HFFc6 (cell line): Measurements from ENCODE around the gene CROCC. TPM values are rescaled to one million over a fixed set of nuclear protein-coding genes. Genes with fewer than 3 reads are reported as not detected.

Experiments used
- DNase-seq: peaks from one replicate; pipeline ENCODE4 v3.0.0-alpha.2; 2018
- H3K27ac Mint-ChIP-seq: 2 replicates; pipeline ENCODE4 v1.8.0; 2020; ENCODE audit warnings: mild to moderate bottlenecking, mixed read lengths
- H3K27me3 Mint-ChIP-seq: 2 replicates; pipeline ENCODE4 v1.8.0; 2021; ENCODE audit warnings: mild to moderate bottlenecking, moderate library complexity, mixed read lengths; ENCODE audit not compliant: insufficient read depth
- H3K36me3 Mint-ChIP-seq: 2 replicates; pipeline ENCODE4 v1.8.0; 2021; ENCODE audit warnings: low read depth, mixed read lengths
- H3K4me1 Mint-ChIP-seq: 2 replicates; pipeline ENCODE4 v1.8.0; 2020; ENCODE audit warnings: low read depth, mixed read lengths
- H3K4me3 Mint-ChIP-seq: 2 replicates; pipeline ENCODE4 v1.8.0; 2020; ENCODE audit warnings: mild to moderate bottlenecking, moderate library complexity, mixed read lengths
- H3K9me3 Mint-ChIP-seq: 2 replicates; pipeline ENCODE4 v1.8.0; 2020; ENCODE audit warnings: mild to moderate bottlenecking, mixed read lengths
- CTCF ChIP-seq: fragments of 200-600 bp; sonication (generic); IDR thresholded peaks from 2 replicates; pipeline ENCODE4 v1.5.0; 2021; ENCODE audit warnings: antibody characterized with exemption, mild to moderate bottlenecking
- total RNA-seq, 6 experiments: library from RNA; stranded (reverse); fragmentation: NEBNext Ultra II Directional; extraction: Animal tissue kit (Norgen Biotek cat#: 25700); gene quantifications; 2 replicates in 1 of 6; 3 replicates in 5 of 6; pipeline ENCODE4 v1.2.3, GENCODE V29; 2021

Gene CROCC
- total RNA-seq, 6 experiments from 2014 or later: 10.3 to 14.6 (median 12.5) TPM

GRCh38 chr1:16970132-16970910 lies 48.6 kb downstream of the CROCC start:
- peaks cover 20% of the 10 kb centered on the region for H3K4me1 Mint-ChIP-seq
- no peak for DNase-seq

GRCh38 chr1:16971341-16972188 lies 49.8 kb downstream of the CROCC start:
- peaks cover 20% of the 10 kb centered on the region for H3K4me1 Mint-ChIP-seq
- no peaks in the 10 kb centered on the region for H3K9me3 Mint-ChIP-seq
- peak; percentile 58 for DNase-seq
- no peak overlapping the region for H3K4me3 Mint-ChIP-seq
- H3K36me3 Mint-ChIP-seq: no peaks in the 10 kb centered on the region; the same call in 1 of the 2 replicates
- 0 out of 2 replicates have a peak overlapping the region, but pooled peaks have one; percentile 13 for H3K27ac Mint-ChIP-seq
- TF ChIP-seq CTCF: no peak
- H3K27me3 Mint-ChIP-seq: peaks cover under 1% of the 10 kb centered on the region

More at GRCh38 chr1:16970132-16970910, 48.6 kb downstream of the CROCC start:
- Mint-ChIP-seq H3K27ac (no peak overlapping the region), H3K36me3 (no peaks in the 10 kb centered on the region; the same call in 1 of the 2 replicates), H3K4me3 (no peak overlapping the region), H3K9me3 (no peaks in the 10 kb centered on the region), H3K27me3 (peaks cover 2% of the 10 kb centered on the region)
- TF ChIP-seq CTCF: no peak

GRCh38 chr1:16972189-16972895 lies 50.6 kb downstream of the CROCC start:
- no peak for TF ChIP-seq CTCF
- Mint-ChIP-seq H3K27me3 (no peaks in the 10 kb centered on the region; the same call in 1 of the 2 replicates), H3K27ac (peak overlapping the region; percentile 58), H3K4me3 (no peak overlapping the region), H3K9me3 (no peaks in the 10 kb centered on the region), H3K36me3 (no peaks in the 10 kb centered on the region; the same call in 1 of the 2 replicates), H3K4me1 (peaks cover 12% of the 10 kb centered on the region)
- no peak for DNase-seq

- Mint-ChIP-seq H3K4me3 (no peak overlapping the region), H3K4me1 (peaks cover 20% of the 10 kb centered on the region), H3K36me3 (no peaks in the 10 kb centered on the region; the same call in 1 of the 2 replicates), H3K27me3 (no peaks in the 10 kb centered on the region; the same call in 1 of the 2 replicates), H3K9me3 (no peaks in the 10 kb centered on the region), H3K27ac (no peak overlapping the region)
- no peak for DNase-seq
- TF ChIP-seq CTCF: no peak
These were observed 51.5 kb downstream of the CROCC start for GRCh38 chr1:16973215-16973614.

- Mint-ChIP-seq H3K27me3 (no peaks in the 10 kb centered on the region; the same call in 1 of the 2 replicates), H3K4me1 (peaks cover 33% of the 10 kb centered on the region), H3K36me3 (no peaks in the 10 kb centered on the region; the same call in 1 of the 2 replicates), H3K9me3 (no peaks in the 10 kb centered on the region), H3K27ac (no peak overlapping the region), H3K4me3 (no peak overlapping the region)
- DNase-seq: no peak
- no peak for TF ChIP-seq CTCF
These were observed 53.5 kb downstream of the CROCC start for GRCh38 chr1:16975211-16975610.
